ENCODE data around the gene TCF7. TPM values are rescaled to one million over a fixed set of nuclear protein-coding genes. Genes with fewer than 3 reads are reported as not detected.

The TCF7 gene
- total RNA-seq, 1 experiment from 2014 or later = 36.5 TPM

GRCh38 chr5:134073404-134073803 is 41.1 kb upstream of the TCF7 start:
- no peaks in the 10 kb centered on the region for H3K4me1 Mint-ChIP-seq (ENCODE audit: low read depth, unreplicated experiment)
- no peaks in the 10 kb centered on the region for H3K36me3 ChIP-seq (ENCODE audit: control insufficient read depth, insufficient read depth, low read length)
- no peaks in the 10 kb centered on the region for H3K27me3 Mint-ChIP-seq (ENCODE audit: insufficient read depth, unreplicated experiment)
- no peak overlapping the region for H3K27ac Mint-ChIP-seq (ENCODE audit: unreplicated experiment)
- TF ChIP-seq CTCF (IDR thresholded peaks at IDR 0.05; ENCODE audit: insufficient read depth in 1 of 2, low read depth in 1 of 2, low read length in 1 of 2, severe bottlenecking in 1 of 2, unreplicated experiment in 1 of 2) = no peak
- CTCF ChIA-PET = no interaction called here
- intact Hi-C loops (cut with micrococcal nuclease; ENCODE audit: unreplicated experiment) = no loop called here
- H3K27me3 ChIP-seq (replicated peaks; ENCODE audit: control insufficient read depth, insufficient read depth, low read length) = no peaks in the 10 kb centered on the region
- no peaks in the 10 kb centered on the region for H3K9me3 ChIP-seq
- H3K36me3 Mint-ChIP-seq (ENCODE audit: insufficient read depth, unreplicated experiment) = no peaks in the 10 kb centered on the region
- H3K9me3 Mint-ChIP-seq (ENCODE audit: unreplicated experiment) = no peaks in the 10 kb centered on the region
- H3K4me3 ChIP-seq (ENCODE audit: low read depth, low read length) = no peak overlapping the region
- no peak overlapping the region for H3K4me3 Mint-ChIP-seq (ENCODE audit: unreplicated experiment)
- H3K4me1 ChIP-seq = peaks cover 8% of the 10 kb centered on the region; the same call in 1 of the 2 replicates
- POLR2A ChIA-PET = no interaction called here
- BruUV-seq (replicated peaks) = no TSS peak
- no peak for DNase-seq

GRCh38 chr5:134075102-134075501 is 39.4 kb upstream of the TCF7 start:
- Histone ChIP-seq H3K27me3 (replicated peaks; ENCODE audit: control insufficient read depth, insufficient read depth, low read length) (no peaks in the 10 kb centered on the region), H3K9me3 (no peaks in the 10 kb centered on the region), H3K36me3 (ENCODE audit: control insufficient read depth, insufficient read depth, low read length) (no peaks in the 10 kb centered on the region), H3K4me3 (ENCODE audit: low read depth, low read length) (no peak overlapping the region), H3K4me1 (peaks cover 8% of the 10 kb centered on the region; the same call in 1 of the 2 replicates)
- Mint-ChIP-seq H3K4me3 (ENCODE audit: unreplicated experiment) (no peak overlapping the region), H3K9me3 (ENCODE audit: unreplicated experiment) (no peaks in the 10 kb centered on the region), H3K27ac (ENCODE audit: unreplicated experiment) (no peak overlapping the region), H3K4me1 (ENCODE audit: low read depth, unreplicated experiment) (no peaks in the 10 kb centered on the region), H3K27me3 (ENCODE audit: insufficient read depth, unreplicated experiment) (no peaks in the 10 kb centered on the region), H3K36me3 (ENCODE audit: insufficient read depth, unreplicated experiment) (no peaks in the 10 kb centered on the region)
- DNase-seq = no peak
- no peak for TF ChIP-seq CTCF (IDR thresholded peaks at IDR 0.05; ENCODE audit: insufficient read depth in 1 of 2, low read depth in 1 of 2, low read length in 1 of 2, severe bottlenecking in 1 of 2, unreplicated experiment in 1 of 2)
- no TSS peak for BruUV-seq (replicated peaks)
- intact Hi-C loops (cut with micrococcal nuclease; ENCODE audit: unreplicated experiment) = no loop called here
- CTCF ChIA-PET = no interaction called here
- POLR2A ChIA-PET = no interaction called here

GRCh38 chr5:134077926-134078580 is 36.4 kb upstream of the TCF7 start:
- no peaks in the 10 kb centered on the region for H3K36me3 Mint-ChIP-seq (ENCODE audit: insufficient read depth, unreplicated experiment)
- no peak overlapping the region for H3K27ac Mint-ChIP-seq (ENCODE audit: unreplicated experiment)
- H3K4me1 Mint-ChIP-seq (ENCODE audit: low read depth, unreplicated experiment) = no peaks in the 10 kb centered on the region
- no peaks in the 10 kb centered on the region for H3K27me3 Mint-ChIP-seq (ENCODE audit: insufficient read depth, unreplicated experiment)
- DNase-seq = no peak
- POLR2A ChIA-PET = no interaction called here
- Histone ChIP-seq H3K27me3 (replicated peaks; ENCODE audit: control insufficient read depth, insufficient read depth, low read length) (no peaks in the 10 kb centered on the region), H3K4me3 (ENCODE audit: low read depth, low read length) (no peak overlapping the region), H3K36me3 (ENCODE audit: control insufficient read depth, insufficient read depth, low read length) (no peaks in the 10 kb centered on the region), H3K4me1 (no peaks in the 10 kb centered on the region), H3K9me3 (no peaks in the 10 kb centered on the region)
- no TSS peak for BruUV-seq (replicated peaks)
- intact Hi-C loops (cut with micrococcal nuclease; ENCODE audit: unreplicated experiment) = no loop called here
- no peak for TF ChIP-seq CTCF (IDR thresholded peaks at IDR 0.05; ENCODE audit: insufficient read depth in 1 of 2, low read depth in 1 of 2, low read length in 1 of 2, severe bottlenecking in 1 of 2, unreplicated experiment in 1 of 2)
- CTCF ChIA-PET = interaction anchor here (0.6 to 0.9 kb wide), 2 partner anchors 11 to 63 kb away, joined by 5 read pairs; no protein-coding TSS in a partner anchor
- H3K9me3 Mint-ChIP-seq (ENCODE audit: unreplicated experiment) = no peaks in the 10 kb centered on the region
- H3K4me3 Mint-ChIP-seq (ENCODE audit: unreplicated experiment) = no peak overlapping the region

Data from Caco-2 (cell line).